Measurements from ENCODE around the gene LYG1.

Gene LYG1

DNA sequence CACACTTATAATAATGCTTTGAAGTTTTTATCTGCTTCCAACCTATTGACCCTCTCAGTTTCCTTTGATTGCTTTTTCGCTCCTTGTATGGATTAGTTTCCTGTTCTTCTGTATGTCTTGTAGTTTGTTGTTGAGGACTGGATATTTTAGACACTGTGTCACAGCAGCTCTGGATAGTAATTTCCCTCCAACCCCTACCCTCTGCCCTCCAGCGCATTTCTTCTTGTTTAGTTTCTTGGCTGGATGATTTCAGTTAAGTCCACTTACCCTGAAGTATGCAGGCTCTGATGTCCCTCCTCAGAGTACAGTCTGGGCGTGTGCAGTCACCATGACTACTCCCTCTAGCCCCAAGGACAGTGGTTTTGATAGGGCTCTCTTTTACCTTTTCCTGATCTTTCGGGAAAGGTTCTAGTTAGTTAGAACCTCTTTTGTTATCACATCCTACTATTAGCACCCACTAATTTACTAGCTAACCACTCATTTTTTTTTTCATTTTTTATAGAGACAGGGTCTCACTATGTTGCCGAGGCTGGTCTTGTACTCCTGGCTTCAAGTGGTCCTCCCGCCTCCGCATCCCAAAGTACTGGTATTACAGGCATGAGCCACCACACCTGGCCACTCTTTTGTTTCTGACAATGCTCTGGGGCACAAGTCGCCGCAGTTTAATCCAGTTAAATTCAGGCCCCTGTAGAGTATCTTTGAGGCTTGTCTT lies 16.3 kb upstream of the LYG1 start:
- peaks cover 58% of the 10 kb centered on the region for H3K36me3 Mint-ChIP-seq (ENCODE audit: low read depth)
- H3K9me3 Mint-ChIP-seq: peaks cover 4% of the 10 kb centered on the region
- no peaks in the 10 kb centered on the region for H3K4me1 Mint-ChIP-seq
- H3K4me3 Mint-ChIP-seq: no peak overlapping the region
- TF ChIP-seq, protein P1, sequence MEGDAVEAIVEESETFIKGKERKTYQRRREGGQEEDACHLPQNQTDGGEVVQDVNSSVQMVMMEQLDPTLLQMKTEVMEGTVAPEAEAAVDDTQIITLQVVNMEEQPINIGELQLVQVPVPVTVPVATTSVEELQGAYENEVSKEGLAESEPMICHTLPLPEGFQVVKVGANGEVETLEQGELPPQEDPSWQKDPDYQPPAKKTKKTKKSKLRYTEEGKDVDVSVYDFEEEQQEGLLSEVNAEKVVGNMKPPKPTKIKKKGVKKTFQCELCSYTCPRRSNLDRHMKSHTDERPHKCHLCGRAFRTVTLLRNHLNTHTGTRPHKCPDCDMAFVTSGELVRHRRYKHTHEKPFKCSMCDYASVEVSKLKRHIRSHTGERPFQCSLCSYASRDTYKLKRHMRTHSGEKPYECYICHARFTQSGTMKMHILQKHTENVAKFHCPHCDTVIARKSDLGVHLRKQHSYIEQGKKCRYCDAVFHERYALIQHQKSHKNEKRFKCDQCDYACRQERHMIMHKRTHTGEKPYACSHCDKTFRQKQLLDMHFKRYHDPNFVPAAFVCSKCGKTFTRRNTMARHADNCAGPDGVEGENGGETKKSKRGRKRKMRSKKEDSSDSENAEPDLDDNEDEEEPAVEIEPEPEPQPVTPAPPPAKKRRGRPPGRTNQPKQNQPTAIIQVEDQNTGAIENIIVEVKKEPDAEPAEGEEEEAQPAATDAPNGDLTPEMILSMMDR (IDR thresholded peaks at IDR 0.05; ENCODE audit: unreplicated experiment in 3 of 3): no peak
- peak overlapping the region in 2 of 3 experiments; percentile 30 to 79 for H3K27ac Mint-ChIP-seq
- H3K27me3 Mint-ChIP-seq (ENCODE audit: low read depth): no peaks in the 10 kb centered on the region

- no peaks in the 10 kb centered on the region for H3K27me3 Mint-ChIP-seq (ENCODE audit: low read depth)
- no peaks in the 10 kb centered on the region for H3K9me3 Mint-ChIP-seq
- TF ChIP-seq, protein P1 (IDR thresholded peaks at IDR 0.05; ENCODE audit: unreplicated experiment in 3 of 3): no peak
- H3K4me1 Mint-ChIP-seq: no peaks in the 10 kb centered on the region
- no peak overlapping the region for H3K4me3 Mint-ChIP-seq
- H3K27ac Mint-ChIP-seq: no peak overlapping the region
- peaks cover 31% of the 10 kb centered on the region for H3K36me3 Mint-ChIP-seq (ENCODE audit: low read depth)
Observed at GRCh38 chr2:99299580-99299979, 1.4 kb downstream of the LYG1 start.

DNA sequence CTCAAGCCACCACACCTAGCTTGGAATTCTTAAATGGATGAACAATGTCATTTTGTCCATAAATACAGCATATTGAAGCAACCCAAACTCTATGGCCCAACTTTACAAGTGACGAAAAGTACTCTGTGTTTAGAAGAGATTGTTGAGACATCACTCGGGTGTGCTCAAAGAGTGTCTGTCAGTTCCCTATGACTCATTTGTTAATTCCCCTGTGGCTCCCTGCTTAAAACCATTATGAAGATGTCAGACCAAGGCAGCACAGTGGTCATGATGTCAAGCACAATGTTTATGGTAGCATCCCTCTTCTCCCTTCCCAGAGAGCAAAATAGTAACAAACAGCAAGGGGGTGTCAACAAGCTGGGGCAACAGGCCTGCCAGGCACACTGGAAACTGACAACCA lies 3.0 kb downstream of the LYG1 start:
- no peaks in the 10 kb centered on the region for H3K27me3 Mint-ChIP-seq (ENCODE audit: low read depth)
- peaks cover 23% of the 10 kb centered on the region for H3K36me3 Mint-ChIP-seq (ENCODE audit: low read depth)
- no peaks in the 10 kb centered on the region for H3K4me1 Mint-ChIP-seq
- no peak overlapping the region for H3K27ac Mint-ChIP-seq
- TF ChIP-seq, protein P1 (IDR thresholded peaks at IDR 0.05; ENCODE audit: unreplicated experiment in 3 of 3): no peak
- no peak overlapping the region for H3K4me3 Mint-ChIP-seq
- H3K9me3 Mint-ChIP-seq: no peaks in the 10 kb centered on the region

DNA sequence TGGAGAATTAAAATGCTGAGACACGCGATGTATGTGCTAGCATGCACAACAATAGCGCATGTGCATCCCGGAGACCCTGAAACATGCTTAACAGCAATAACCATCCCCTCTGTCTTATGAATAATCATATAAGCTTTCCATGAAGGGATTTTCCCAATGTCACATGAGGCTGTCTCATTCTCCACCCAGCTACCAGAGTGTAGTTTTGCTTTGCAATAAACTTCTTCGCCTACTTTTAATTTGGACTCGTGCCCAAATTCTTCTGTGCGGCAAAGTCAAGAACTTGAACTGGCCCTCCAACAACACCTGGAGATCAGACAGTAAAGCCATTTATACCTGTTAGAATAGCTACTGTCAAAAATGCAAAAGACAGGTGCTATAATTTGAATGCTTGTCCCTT lies 15.5 kb downstream of the LYG1 start:
- peaks cover 31% of the 10 kb centered on the region for H3K36me3 Mint-ChIP-seq (ENCODE audit: low read depth)
- peaks cover 9% of the 10 kb centered on the region for H3K9me3 Mint-ChIP-seq
- H3K27ac Mint-ChIP-seq: no peak overlapping the region
- TF ChIP-seq, protein P1 (IDR thresholded peaks at IDR 0.05; ENCODE audit: unreplicated experiment in 3 of 3): no peak
- H3K27me3 Mint-ChIP-seq (ENCODE audit: low read depth): no peaks in the 10 kb centered on the region
- H3K4me3 Mint-ChIP-seq: no peak overlapping the region
- H3K4me1 Mint-ChIP-seq: no peaks in the 10 kb centered on the region

DNA sequence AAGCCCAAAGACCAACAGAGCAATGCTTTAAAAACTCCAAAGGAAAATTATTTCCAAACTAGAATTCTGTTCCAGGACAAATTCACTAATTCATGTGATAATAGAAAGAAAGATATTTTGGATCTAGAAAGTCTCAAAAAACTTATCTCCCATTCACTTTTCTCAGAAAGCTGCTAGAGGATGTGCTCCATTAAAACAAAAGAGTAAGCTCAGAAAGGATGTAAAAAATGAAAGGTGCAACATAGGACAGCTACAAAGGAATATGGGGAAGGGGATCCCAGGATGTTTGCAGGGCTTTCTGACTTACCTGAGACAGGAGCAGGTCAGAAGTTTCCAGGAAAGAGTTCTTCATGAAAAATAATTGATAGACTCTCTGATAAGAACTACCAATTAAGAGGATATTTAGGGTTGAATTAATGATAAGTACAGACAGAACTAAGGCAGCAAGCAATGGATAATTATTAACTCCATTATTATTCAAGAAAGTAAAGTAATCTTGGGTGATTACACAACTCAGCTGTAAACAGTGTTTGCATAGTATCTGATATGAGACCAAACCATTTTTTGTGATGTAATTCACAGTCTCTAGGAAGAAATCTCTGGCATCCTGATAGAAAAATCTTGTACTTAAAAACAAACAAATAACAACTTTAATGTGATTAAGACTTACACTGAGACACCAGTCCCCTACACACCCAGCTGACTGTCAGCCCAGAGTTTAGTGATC lies 20.9 kb downstream of the LYG1 start:
- H3K4me1 Mint-ChIP-seq: no peaks in the 10 kb centered on the region
- H3K9me3 Mint-ChIP-seq: peaks cover 26% of the 10 kb centered on the region
- peaks cover 4% of the 10 kb centered on the region for H3K27me3 Mint-ChIP-seq (ENCODE audit: low read depth)
- TF ChIP-seq, protein P1 (IDR thresholded peaks at IDR 0.05; ENCODE audit: unreplicated experiment in 3 of 3): no peak
- peaks cover 52% of the 10 kb centered on the region for H3K36me3 Mint-ChIP-seq (ENCODE audit: low read depth)
- H3K27ac Mint-ChIP-seq: no peak overlapping the region
- no peak overlapping the region for H3K4me3 Mint-ChIP-seq

Data from nephron (organoid).